Spleen (tissue), 11 donors: Measurements from ENCODE around the gene SSUH2. TPM values are rescaled to one million over a fixed set of nuclear protein-coding genes. Genes with fewer than 3 reads are reported as not detected.
A peak's percentile ranks its signal among the peaks of the same experiment; 100 is the strongest.

Experiments
- DNase-seq: peaks from one replicate; pipeline ENCODE4 v3.0.0-alpha.2; 2020
- H3K27ac ChIP-seq, 8 donors: fragments of 200-600 bp; sonication (generic) in 7 of 8; 1 replicate in 4 of 8; 2 replicates in 4 of 8; pipeline versions ENCODE4 v1.5.0 to v1.8.0; 2016 to 2021; ENCODE audit warnings: inconsistent platforms in 4 of 8, mild to moderate bottlenecking in 4 of 8, moderate library complexity in 1 of 8
- H3K27me3 ChIP-seq, 7 donors: fragments of 200-600 bp; sonication (generic) in 6 of 7; replicated peaks in 1 of 7; 1 replicate in 4 of 7; 2 replicates in 3 of 7; pipeline versions ENCODE4 v1.5.0 to v1.8.0; 2016 to 2021; ENCODE audit warnings: inconsistent platforms in 3 of 7, mild to moderate bottlenecking in 1 of 7
- H3K36me3 ChIP-seq, 6 donors: fragments of 200-600 bp; sonication (generic) in 5 of 6; 1 replicate in 4 of 6; 2 replicates in 2 of 6; pipeline versions ENCODE4 v1.5.0 to v1.8.0; 2016 to 2021; ENCODE audit warnings: inconsistent platforms in 2 of 6
- H3K4me1 ChIP-seq, 6 donors: fragments of 200-600 bp; sonication (generic) in 5 of 6; 1 replicate in 3 of 6; 2 replicates in 3 of 6; pipeline versions ENCODE4 v1.5.0 to v1.8.0; 2016 to 2021; ENCODE audit warnings: inconsistent platforms in 3 of 6
- H3K4me3 ChIP-seq, 8 donors: fragments of 200-600 bp; sonication (generic) in 7 of 8; 1 replicate in 4 of 8; 2 replicates in 4 of 8; pipeline versions ENCODE4 v1.5.0 to v1.8.0; 2016 to 2021; ENCODE audit warnings: inconsistent platforms in 4 of 8, mild to moderate bottlenecking in 4 of 8, moderate library complexity in 2 of 8
- H3K9me3 ChIP-seq, 8 donors: fragments of 200-600 bp; sonication (generic) in 7 of 8; 1 replicate in 4 of 8; 2 replicates in 4 of 8; pipeline versions ENCODE4 v1.5.0 to v1.8.0; 2016 to 2021; ENCODE audit warnings: inconsistent platforms in 4 of 8
- CTCF ChIP-seq, 11 experiments: fragments of 200-600 bp in 7 of 11; fragments of 450-650 bp in 4 of 11; sonication (generic) in 4 of 11; IDR thresholded peaks in 8 of 11; conservative IDR thresholded peaks in 3 of 11; 1 replicate in 7 of 11; 2 replicates in 4 of 11; pipeline versions ENCODE4 v1.4.0 to v1.8.0; 2016 to 2021; ENCODE audit warnings: antibody characterized with exemption in 11 of 11, inconsistent platforms in 4 of 11, mild to moderate bottlenecking in 1 of 11
- POLR2A ChIP-seq, 3 donors: fragments of 450-650 bp; IDR thresholded peaks; one replicate each; pipeline ENCODE4 v1.5.1; 2017; ENCODE audit warnings: antibody characterized with exemption in 3 of 3, mild to moderate bottlenecking in 1 of 3
- POLR2AphosphoS5 ChIP-seq, 3 donors: sonication (generic); formaldehyde crosslinking; IDR thresholded peaks; one replicate each; pipeline ENCODE4 v1.5.1; 2017; ENCODE audit warnings: antibody characterized with exemption in 3 of 3
- WGBS, 5 donors: extraction: QIAGEN DNeasy Blood & Tissue Kit in 3 of 5; methylation state at CpG; one replicate each; pipeline versions ENCODE4 v1.1.5 to v1.1.7; 2013 to 2018; 5-methylcytosine and 5-hydroxymethylcytosine counted together
- intact Hi-C: fragments of 100-400 bp; cut with DNase I; formaldehyde crosslinking; loops from one replicate; pipeline ENCODE4 v1.15.0; 2023; ENCODE audit warnings: low total_unique reads
- polyA plus RNA-seq, 3 donors: library from polyadenylated mRNA; stranded (reverse); fragments of 200-250 nt; gene quantifications; one replicate each; pipeline ENCODE4 v1.2.1, GENCODE V29; 2013
- total RNA-seq, 7 donors: library from RNA; depleted of rRNA in 3 of 7; stranded (reverse); fragments of >200 nt in 3 of 7; fragmentation: NEBNext Ultra II Directional in 4 of 7; extraction: Animal tissue kit (Norgen Biotek cat#: 25700) in 4 of 7; gene quantifications; one replicate each; pipeline versions ENCODE4 v1.1.0 to v1.2.1, GENCODE V29; 2016 to 2021
- donor health status: healthy with polysubstance abuse.
- donor health status: DM: no; HTN: no; CAD: no; lungs with moderate emphysema.
- donor health status: DM: no; HTN: no; CAD: no.
- donor health status: Bipolar disorder and iron deficiency.
- donor health status: healthy.
- donor health status: DM: no; HTN: no; CAD: no.
- donor health status: DM: yes; HTN: yes; CAD: no.

The SSUH2 gene
- total and polyA plus RNA-seq, 10 donors, result 0.94 to 4.5 (median 1.7) TPM

- H3K36me3 ChIP-seq, result no peaks in the 10 kb centered on the region
- H3K4me1 ChIP-seq, result peaks cover 0 to 11% (median 6%) of the 10 kb centered on the region in 6 donors
- intact Hi-C loops, result no loop called here
- H3K9me3 ChIP-seq, result no peaks in the 10 kb centered on the region
- TF ChIP-seq CTCF (IDR thresholded peaks at IDR 0.05 in 8 of 11, conservative IDR thresholded peaks at IDR 0.05 in 3 of 11) (no peak), POLR2A (IDR thresholded peaks at IDR 0.05) (no peak), POLR2AphosphoS5 (IDR thresholded peaks at IDR 0.05) (no peak)
- H3K4me3 ChIP-seq, result no peak overlapping the region
- H3K27me3 ChIP-seq, result no peaks in the 10 kb centered on the region
- H3K27ac ChIP-seq, result no peak overlapping the region
- no peak for DNase-seq
- 82 to 96% (median 90%) methylated on average over 16 of the region's 16 CpGs for WGBS, 5 donors
Observed at GRCh38 chr3:8608041-8608790, 36.4 kb downstream of the SSUH2 start.

GRCh38 chr3:8607234-8608040, 37.2 kb downstream of the SSUH2 start:
- Histone ChIP-seq H3K36me3 (no peaks in the 10 kb centered on the region), H3K27ac (no peak overlapping the region), H3K27me3 (no peaks in the 10 kb centered on the region), H3K4me3 (no peak overlapping the region), H3K9me3 (no peaks in the 10 kb centered on the region), H3K4me1 (peaks cover 0 to 11% (median 6%) of the 10 kb centered on the region in 6 donors)
- TF ChIP-seq CTCF (IDR thresholded peaks at IDR 0.05 in 8 of 11, conservative IDR thresholded peaks at IDR 0.05 in 3 of 11) (peak in 10 of 11 experiments; percentile 23 to 77 (median 54)), POLR2AphosphoS5 (IDR thresholded peaks at IDR 0.05) (no peak)
- DNase-seq, result no peak
- intact Hi-C loops, result no loop called here
- WGBS, 5 donors, result 55 to 78% (median 72%) methylated on average over 6 to 7 of the region's 7 CpGs

GRCh38 chr3:8606701-8607231, 37.8 kb downstream of the SSUH2 start:
- H3K9me3 ChIP-seq, result no peaks in the 10 kb centered on the region
- intact Hi-C loops, result no loop called here
- no peak for DNase-seq
- H3K27me3 ChIP-seq, result no peaks in the 10 kb centered on the region
- H3K4me1 ChIP-seq, result peaks cover 0 to 11% (median 6%) of the 10 kb centered on the region in 6 donors
- WGBS, 5 donors, result 64 to 81% (median 74%) methylated on average over 7 of the region's 7 CpGs
- no peak overlapping the region for H3K4me3 ChIP-seq
- TF ChIP-seq CTCF (IDR thresholded peaks at IDR 0.05 in 8 of 11, conservative IDR thresholded peaks at IDR 0.05 in 3 of 11), result no peak
- no peak for TF ChIP-seq POLR2A (IDR thresholded peaks at IDR 0.05)
- TF ChIP-seq POLR2AphosphoS5 (IDR thresholded peaks at IDR 0.05), result no peak
- no peaks in the 10 kb centered on the region for H3K36me3 ChIP-seq
- H3K27ac ChIP-seq, result no peak overlapping the region

GRCh38 chr3:8604988-8605387, 39.6 kb downstream of the SSUH2 start:
- H3K27me3 ChIP-seq, result no peaks in the 10 kb centered on the region
- TF ChIP-seq POLR2A (IDR thresholded peaks at IDR 0.05) (no peak), CTCF (IDR thresholded peaks at IDR 0.05 in 8 of 11, conservative IDR thresholded peaks at IDR 0.05 in 3 of 11) (no peak), POLR2AphosphoS5 (IDR thresholded peaks at IDR 0.05) (no peak)
- no peak overlapping the region for H3K27ac ChIP-seq
- H3K4me3 ChIP-seq, result no peak overlapping the region
- WGBS, 5 donors, result 83 to 93% (median 88%) methylated on average over 3 of the region's 3 CpGs
- no peak for DNase-seq
- H3K36me3 ChIP-seq, result no peaks in the 10 kb centered on the region
- no peaks in the 10 kb centered on the region for H3K9me3 ChIP-seq
- intact Hi-C loops, result no loop called here
- H3K4me1 ChIP-seq, result peaks cover 0 to 11% (median 6%) of the 10 kb centered on the region in 6 donors
